Prostate gland (tissue), 1 donor: Measurements from ENCODE around the gene L3MBTL4.

Experiments used
- POLR2A ChIP-seq: fragments of 450-650 bp; IDR thresholded peaks from one replicate; pipeline ENCODE4 v1.6.1; 2016; ENCODE audit warnings: antibody characterized with exemption, mild to moderate bottlenecking
- POLR2AphosphoS5 ChIP-seq: sonication (generic); formaldehyde crosslinking; IDR thresholded peaks from one replicate; pipeline ENCODE4 v1.6.1; 2017; ENCODE audit warnings: antibody characterized with exemption

- TF ChIP-seq POLR2A (no peak), POLR2AphosphoS5 (no peak)
Observed at GRCh38 chr18:5967666-5968065, 447.0 kb downstream of the L3MBTL4 start.
